NCI-H2171 treated with DMSO at 0.1 percent for 48 hours (cell line): ENCODE measurements around the gene METTL4.

Experiments used
- DNase-seq: peaks from one replicate; lab custom pipeline; 2025; lab: John Stamatoyannopoulos, UW

The METTL4 gene

GRCh38 chr18:2571200-2572170 is at the start of gene METTL4, which contains the start of gene NDC80:
Gene METTL4 (minus strand): TSS chr18:2571505. CDS start chr18:2567216, 4,289 bp downstream.
Gene NDC80 (plus strand): TSS chr18:2571557. CDS start chr18:2572986, 1,429 bp downstream.
- DNase-seq, result peak; percentile 96

GRCh38 chr18:2618009-2618408 is 46.7 kb upstream of the METTL4 start:
- DNase-seq, result no peak

- no peak for DNase-seq
These were observed 46.2 kb upstream of the METTL4 start for GRCh38 chr18:2617401-2617998.

GRCh38 chr18:2612996-2613395 is 41.7 kb upstream of the METTL4 start:
- DNase-seq, result no peak

GRCh38 chr18:2610549-2610948 is 39.2 kb upstream of the METTL4 start:
- no peak for DNase-seq

GRCh38 chr18:2609604-2610003 is 38.3 kb upstream of the METTL4 start:
- DNase-seq, result no peak

GRCh38 chr18:2606335-2606734 is 35.0 kb upstream of the METTL4 start:
- no peak for DNase-seq

- no peak for DNase-seq
These were observed 31.5 kb upstream of the METTL4 start for GRCh38 chr18:2602844-2603243.

- no peak for DNase-seq
These were observed 26.3 kb upstream of the METTL4 start for GRCh38 chr18:2597639-2598038.

- DNase-seq, result no peak
These were observed 19.0 kb upstream of the METTL4 start for GRCh38 chr18:2590303-2590702.

GRCh38 chr18:2589345-2590068 is 18.2 kb upstream of the METTL4 start:
- DNase-seq, result peak; percentile 6

GRCh38 chr18:2588666-2589344 is 17.5 kb upstream of the METTL4 start:
- no peak for DNase-seq

GRCh38 chr18:2587788-2588187 is 16.5 kb upstream of the METTL4 start:
- DNase-seq, result no peak

GRCh38 chr18:2573408-2573807 is 2.1 kb upstream of the METTL4 start:
- DNase-seq, result no peak

GRCh38 chr18:2572892-2573291 is 1.6 kb upstream of the METTL4 start:
- no peak for DNase-seq

- peak; percentile 3 for DNase-seq
These were observed 865 bp upstream of the METTL4 start for GRCh38 chr18:2572171-2572569.

- DNase-seq, result no peak
These were observed 519 bp downstream of the METTL4 start for GRCh38 chr18:2570772-2571199.

- no peak for DNase-seq
These were observed 1.7 kb downstream of the METTL4 start for GRCh38 chr18:2569338-2570207.

GRCh38 chr18:2568605-2569004 is 2.7 kb downstream of the METTL4 start:
- no peak for DNase-seq

- no peak for DNase-seq
These were observed 3.2 kb downstream of the METTL4 start for GRCh38 chr18:2568129-2568528.

- no peak for DNase-seq
These were observed 6.9 kb downstream of the METTL4 start for GRCh38 chr18:2564373-2564772.
